Measurements from ENCODE around the gene PNMA8C. TPM values are rescaled to one million over a fixed set of nuclear protein-coding genes. Genes with fewer than 3 reads are reported as not detected.

Gene PNMA8C
- total RNA-seq, 1 experiment from 2014 or later = not detected

DNA sequence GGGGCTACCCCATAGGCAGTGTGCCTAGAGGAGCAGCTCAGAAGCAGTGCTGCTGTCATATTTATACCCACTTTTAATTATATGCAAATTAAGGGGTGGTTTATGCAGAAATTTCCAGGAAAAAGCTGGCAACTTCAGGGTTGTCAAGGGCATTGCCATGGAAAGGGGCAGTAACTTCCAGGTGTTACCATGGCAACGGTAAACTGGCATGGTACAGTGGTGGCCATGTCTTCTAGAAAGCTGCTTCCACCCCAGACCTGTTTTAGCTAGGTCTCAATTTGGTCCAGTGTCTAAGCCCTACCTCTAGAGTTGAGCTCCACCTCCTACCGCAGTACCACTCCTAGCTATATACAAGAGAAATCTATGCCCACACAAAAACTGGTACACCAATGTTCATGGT is 31.3 kb upstream of the PNMA8C start:
- Histone ChIP-seq H3K9me3 (ENCODE audit: control insufficient read depth, insufficient read depth, low read depth, low read length) (no peaks in the 10 kb centered on the region), H3K36me3 (ENCODE audit: control insufficient read depth, insufficient read depth, low read length) (no peaks in the 10 kb centered on the region), H3K4me1 (ENCODE audit: control insufficient read depth, insufficient read depth, low read length) (no peaks in the 10 kb centered on the region), H3K4me3 (ENCODE audit: low read depth in 2 of 2, low read length in 2 of 2) (no peak overlapping the region), H3K27ac (ENCODE audit: low read length) (no peak overlapping the region), H3K27me3 (ENCODE audit: control insufficient read depth, insufficient read depth, low read length) (no peaks in the 10 kb centered on the region)
- CTCF ChIA-PET = interaction anchor here (0.6 kb wide), 1 partner anchor 102 kb away, joined by 3 read pairs; no protein-coding TSS in a partner anchor
- DNase-seq (ENCODE audit: low read depth, low spot score) (no peak), ATAC-seq (no peak)
- POLR2A ChIA-PET = no interaction called here
- TF ChIP-seq SIN3A (IDR thresholded peaks at IDR 0.05; ENCODE audit: borderline replicate concordance, insufficient read depth, low read depth, low read length) = no peak
- TF ChIP-seq TCF7L2 (IDR thresholded peaks at IDR 0.05; ENCODE audit: low read depth, low read length) = no peak
- TF ChIP-seq POLR2AphosphoS5 (IDR thresholded peaks at IDR 0.05; ENCODE audit: low read depth, low read length) = no peak
- TF ChIP-seq, protein P1, sequence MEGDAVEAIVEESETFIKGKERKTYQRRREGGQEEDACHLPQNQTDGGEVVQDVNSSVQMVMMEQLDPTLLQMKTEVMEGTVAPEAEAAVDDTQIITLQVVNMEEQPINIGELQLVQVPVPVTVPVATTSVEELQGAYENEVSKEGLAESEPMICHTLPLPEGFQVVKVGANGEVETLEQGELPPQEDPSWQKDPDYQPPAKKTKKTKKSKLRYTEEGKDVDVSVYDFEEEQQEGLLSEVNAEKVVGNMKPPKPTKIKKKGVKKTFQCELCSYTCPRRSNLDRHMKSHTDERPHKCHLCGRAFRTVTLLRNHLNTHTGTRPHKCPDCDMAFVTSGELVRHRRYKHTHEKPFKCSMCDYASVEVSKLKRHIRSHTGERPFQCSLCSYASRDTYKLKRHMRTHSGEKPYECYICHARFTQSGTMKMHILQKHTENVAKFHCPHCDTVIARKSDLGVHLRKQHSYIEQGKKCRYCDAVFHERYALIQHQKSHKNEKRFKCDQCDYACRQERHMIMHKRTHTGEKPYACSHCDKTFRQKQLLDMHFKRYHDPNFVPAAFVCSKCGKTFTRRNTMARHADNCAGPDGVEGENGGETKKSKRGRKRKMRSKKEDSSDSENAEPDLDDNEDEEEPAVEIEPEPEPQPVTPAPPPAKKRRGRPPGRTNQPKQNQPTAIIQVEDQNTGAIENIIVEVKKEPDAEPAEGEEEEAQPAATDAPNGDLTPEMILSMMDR (IDR thresholded peaks at IDR 0.05) = no peak
- in situ Hi-C loops (cut with HindIII; ENCODE audit: low pct_unique_long_range_greater_than_20kb, low sequenced_read_pairs) = no loop called here
- intact Hi-C loops (cut with micrococcal nuclease; ENCODE audit: unreplicated experiment) = no loop called here
- BruUV-seq (replicated peaks) = no TSS peak

DNA sequence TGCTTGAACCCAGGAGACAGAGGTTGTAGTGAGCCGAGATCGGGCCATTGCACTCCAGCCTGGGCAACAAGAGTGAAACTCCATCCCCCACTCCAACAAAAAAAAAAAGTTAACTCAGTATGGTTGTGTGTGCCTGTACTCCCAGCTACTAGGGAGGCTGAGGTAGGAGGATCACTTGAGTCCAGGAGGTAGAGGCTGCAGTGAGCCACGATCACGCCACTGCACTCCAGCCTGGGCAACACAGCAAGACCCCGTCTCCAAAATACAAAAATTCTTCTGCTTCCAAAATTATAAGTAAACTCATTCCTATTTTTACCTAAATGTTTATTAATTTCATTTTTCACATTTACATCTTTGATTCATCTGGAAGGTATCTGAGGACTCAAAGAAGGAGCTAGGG is 28.2 kb upstream of the PNMA8C start:
- DNase-seq (ENCODE audit: low read depth, low spot score) (no peak), ATAC-seq (no peak)
- Histone ChIP-seq H3K36me3 (ENCODE audit: control insufficient read depth, insufficient read depth, low read length) (no peaks in the 10 kb centered on the region), H3K4me1 (ENCODE audit: control insufficient read depth, insufficient read depth, low read length) (no peaks in the 10 kb centered on the region), H3K27ac (ENCODE audit: low read length) (no peak overlapping the region), H3K4me3 (ENCODE audit: low read depth in 2 of 2, low read length in 2 of 2) (no peak overlapping the region), H3K27me3 (ENCODE audit: control insufficient read depth, insufficient read depth, low read length) (no peaks in the 10 kb centered on the region), H3K9me3 (ENCODE audit: control insufficient read depth, insufficient read depth, low read depth, low read length) (no peaks in the 10 kb centered on the region)
- POLR2A ChIA-PET = no interaction called here
- intact Hi-C loops (cut with micrococcal nuclease; ENCODE audit: unreplicated experiment) = no loop called here
- in situ Hi-C loops (cut with HindIII; ENCODE audit: low pct_unique_long_range_greater_than_20kb, low sequenced_read_pairs) = no loop called here
- CTCF ChIA-PET = no interaction called here
- BruUV-seq (replicated peaks) = no TSS peak
- TF ChIP-seq, protein P1 (IDR thresholded peaks at IDR 0.05) = no peak
- TF ChIP-seq, protein P2, sequence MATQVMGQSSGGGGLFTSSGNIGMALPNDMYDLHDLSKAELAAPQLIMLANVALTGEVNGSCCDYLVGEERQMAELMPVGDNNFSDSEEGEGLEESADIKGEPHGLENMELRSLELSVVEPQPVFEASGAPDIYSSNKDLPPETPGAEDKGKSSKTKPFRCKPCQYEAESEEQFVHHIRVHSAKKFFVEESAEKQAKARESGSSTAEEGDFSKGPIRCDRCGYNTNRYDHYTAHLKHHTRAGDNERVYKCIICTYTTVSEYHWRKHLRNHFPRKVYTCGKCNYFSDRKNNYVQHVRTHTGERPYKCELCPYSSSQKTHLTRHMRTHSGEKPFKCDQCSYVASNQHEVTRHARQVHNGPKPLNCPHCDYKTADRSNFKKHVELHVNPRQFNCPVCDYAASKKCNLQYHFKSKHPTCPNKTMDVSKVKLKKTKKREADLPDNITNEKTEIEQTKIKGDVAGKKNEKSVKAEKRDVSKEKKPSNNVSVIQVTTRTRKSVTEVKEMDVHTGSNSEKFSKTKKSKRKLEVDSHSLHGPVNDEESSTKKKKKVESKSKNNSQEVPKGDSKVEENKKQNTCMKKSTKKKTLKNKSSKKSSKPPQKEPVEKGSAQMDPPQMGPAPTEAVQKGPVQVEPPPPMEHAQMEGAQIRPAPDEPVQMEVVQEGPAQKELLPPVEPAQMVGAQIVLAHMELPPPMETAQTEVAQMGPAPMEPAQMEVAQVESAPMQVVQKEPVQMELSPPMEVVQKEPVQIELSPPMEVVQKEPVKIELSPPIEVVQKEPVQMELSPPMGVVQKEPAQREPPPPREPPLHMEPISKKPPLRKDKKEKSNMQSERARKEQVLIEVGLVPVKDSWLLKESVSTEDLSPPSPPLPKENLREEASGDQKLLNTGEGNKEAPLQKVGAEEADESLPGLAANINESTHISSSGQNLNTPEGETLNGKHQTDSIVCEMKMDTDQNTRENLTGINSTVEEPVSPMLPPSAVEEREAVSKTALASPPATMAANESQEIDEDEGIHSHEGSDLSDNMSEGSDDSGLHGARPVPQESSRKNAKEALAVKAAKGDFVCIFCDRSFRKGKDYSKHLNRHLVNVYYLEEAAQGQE (IDR thresholded peaks at IDR 0.05; ENCODE audit: insufficient read depth in 1 of 2, low read depth in 2 of 2, low read length in 1 of 2) = no peak
- TF ChIP-seq TCF7L2 (IDR thresholded peaks at IDR 0.05; ENCODE audit: low read depth, low read length) (no peak), SIN3A (IDR thresholded peaks at IDR 0.05; ENCODE audit: borderline replicate concordance, insufficient read depth, low read depth, low read length) (no peak), POLR2AphosphoS5 (IDR thresholded peaks at IDR 0.05; ENCODE audit: low read depth, low read length) (no peak)

All from Panc1 (cell line).